GM12875 (cell line): ENCODE results near the gene ARPIN.
"Not testable (repeated sequence)": the region's sequence is repeated elsewhere in the genome, so short reads cannot be mapped to it uniquely, and the experiment has no call there.

Source experiments
- H3K4me3 ChIP-seq: one replicate; pipeline ENCODE4 v1.5.1; 2011; ENCODE audit warnings: low read depth, low read length, control low read depth
- TF ChIP-seq, protein P1 (sequence below): IDR thresholded peaks from 2 replicates; pipeline ENCODE4 v1.5.1; 2011; ENCODE audit warnings: low read depth, mild to moderate bottlenecking, control low read depth, inconsistent platforms, low read length, moderate library complexity, borderline replicate concordance; ENCODE audit not compliant: insufficient read depth

The ARPIN gene

DNA sequence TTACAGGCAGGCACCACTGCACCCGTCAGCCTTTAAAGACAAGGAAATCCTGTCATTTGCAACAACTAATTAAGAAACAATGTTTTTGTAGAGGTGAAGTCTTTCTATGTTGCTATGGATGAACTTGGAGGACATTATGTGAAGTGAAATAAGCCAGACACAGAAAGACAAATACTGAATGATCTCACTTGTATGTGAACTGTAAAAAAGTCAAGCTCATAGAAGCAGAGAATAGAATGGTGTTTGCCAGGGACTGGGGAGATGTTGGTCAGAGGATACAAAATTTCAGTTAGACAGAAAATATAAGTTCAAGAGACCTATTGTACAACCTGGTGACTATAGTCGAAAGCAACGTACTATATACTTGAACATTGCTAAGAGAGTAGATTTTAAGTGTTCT lies 27.2 kb upstream of the ARPIN start:
- TF ChIP-seq, protein P1, sequence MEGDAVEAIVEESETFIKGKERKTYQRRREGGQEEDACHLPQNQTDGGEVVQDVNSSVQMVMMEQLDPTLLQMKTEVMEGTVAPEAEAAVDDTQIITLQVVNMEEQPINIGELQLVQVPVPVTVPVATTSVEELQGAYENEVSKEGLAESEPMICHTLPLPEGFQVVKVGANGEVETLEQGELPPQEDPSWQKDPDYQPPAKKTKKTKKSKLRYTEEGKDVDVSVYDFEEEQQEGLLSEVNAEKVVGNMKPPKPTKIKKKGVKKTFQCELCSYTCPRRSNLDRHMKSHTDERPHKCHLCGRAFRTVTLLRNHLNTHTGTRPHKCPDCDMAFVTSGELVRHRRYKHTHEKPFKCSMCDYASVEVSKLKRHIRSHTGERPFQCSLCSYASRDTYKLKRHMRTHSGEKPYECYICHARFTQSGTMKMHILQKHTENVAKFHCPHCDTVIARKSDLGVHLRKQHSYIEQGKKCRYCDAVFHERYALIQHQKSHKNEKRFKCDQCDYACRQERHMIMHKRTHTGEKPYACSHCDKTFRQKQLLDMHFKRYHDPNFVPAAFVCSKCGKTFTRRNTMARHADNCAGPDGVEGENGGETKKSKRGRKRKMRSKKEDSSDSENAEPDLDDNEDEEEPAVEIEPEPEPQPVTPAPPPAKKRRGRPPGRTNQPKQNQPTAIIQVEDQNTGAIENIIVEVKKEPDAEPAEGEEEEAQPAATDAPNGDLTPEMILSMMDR = no peak
- H3K4me3 ChIP-seq = no peak overlapping the region

DNA sequence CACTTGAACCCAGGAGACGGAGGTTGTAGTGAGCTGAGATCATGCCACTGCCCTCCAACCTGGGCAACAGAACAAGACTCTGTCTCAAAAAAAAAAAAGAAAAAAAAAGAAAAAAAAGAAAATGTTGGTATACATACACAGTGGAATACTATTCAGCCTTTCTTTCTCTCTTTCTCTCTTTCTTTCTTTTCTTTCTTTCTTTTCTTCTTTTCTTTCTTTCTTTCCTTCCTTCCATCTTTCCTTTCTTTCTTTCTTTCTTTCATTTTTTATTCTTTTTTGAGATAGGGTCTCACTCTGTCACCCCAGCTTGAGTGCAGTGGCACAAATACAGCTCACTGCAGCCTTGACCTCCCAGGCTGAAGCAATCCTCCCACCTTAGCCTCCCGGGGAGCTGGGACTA lies 26.6 kb upstream of the ARPIN start:
- not testable (repeated sequence) for H3K4me3 ChIP-seq

DNA sequence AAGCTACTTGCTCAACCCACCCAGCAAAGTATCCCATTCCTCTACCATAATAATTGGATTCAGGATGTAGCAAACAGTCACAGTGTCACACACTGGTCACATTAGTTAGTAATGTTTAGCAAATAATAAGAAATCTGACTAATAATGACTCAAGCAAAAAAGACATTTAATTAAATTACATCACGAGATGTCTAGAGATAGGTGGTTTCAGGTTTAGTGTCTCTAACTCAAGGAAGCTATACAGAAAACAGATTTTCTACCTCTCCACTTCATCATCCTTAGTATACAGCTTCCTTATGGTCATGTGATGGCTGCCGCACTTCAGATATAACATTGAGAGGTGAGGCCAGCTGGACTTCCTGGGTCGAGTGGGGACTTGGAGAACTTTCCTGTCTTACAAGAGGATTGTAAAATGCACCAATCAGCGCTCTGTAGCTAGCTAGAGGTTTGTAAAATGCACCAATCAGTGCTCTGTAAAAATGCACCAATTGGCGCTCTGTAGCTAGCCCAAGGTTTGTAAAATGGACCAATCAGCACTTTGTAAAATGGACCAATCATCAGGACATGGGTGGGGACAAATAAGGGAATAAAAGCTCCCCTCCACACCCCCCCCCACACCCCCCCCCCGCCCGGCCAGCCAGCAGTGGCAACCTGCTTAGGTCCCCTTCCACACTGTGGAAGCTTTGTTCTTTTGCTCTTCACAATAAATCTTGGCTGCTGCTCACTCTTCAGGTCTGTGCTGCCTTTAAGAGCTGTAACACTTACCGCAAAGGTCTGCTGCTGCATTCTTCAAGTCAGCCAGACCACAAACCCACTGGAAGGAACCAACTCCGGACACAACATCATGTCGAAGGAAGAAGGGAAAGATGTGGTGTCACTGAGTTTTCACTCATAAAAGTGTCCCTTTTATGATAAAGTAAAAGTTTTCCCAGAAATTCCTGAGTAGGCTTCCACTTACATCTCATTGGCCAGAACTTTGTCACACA lies 24.9 kb upstream of the ARPIN start:
- no peak overlapping the region for H3K4me3 ChIP-seq
- TF ChIP-seq, protein P1 = no peak

DNA sequence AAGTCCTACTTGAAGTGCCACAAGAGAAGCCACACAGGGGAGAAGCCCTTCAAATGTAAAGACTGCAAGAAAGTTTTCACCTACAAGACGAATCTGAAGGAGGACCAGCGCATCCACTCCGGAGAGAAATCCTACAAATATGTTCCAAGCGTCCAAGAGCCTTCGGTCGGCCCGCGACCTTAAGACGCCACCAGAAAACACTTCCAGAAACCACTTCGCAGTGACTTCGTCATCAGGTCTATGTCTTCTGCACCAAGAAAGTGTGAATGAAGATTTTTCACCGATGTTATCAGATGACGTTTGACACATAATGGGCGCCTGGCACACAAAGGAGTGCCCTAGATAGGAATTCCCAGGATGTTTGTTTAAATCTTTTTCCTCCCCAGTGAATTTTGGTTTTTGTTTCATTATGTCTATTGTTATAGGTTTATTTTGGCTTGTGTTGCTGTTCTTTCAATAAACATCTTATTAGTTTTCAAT lies 24.1 kb upstream of the ARPIN start:
- TF ChIP-seq, protein P1 = no peak

DNA sequence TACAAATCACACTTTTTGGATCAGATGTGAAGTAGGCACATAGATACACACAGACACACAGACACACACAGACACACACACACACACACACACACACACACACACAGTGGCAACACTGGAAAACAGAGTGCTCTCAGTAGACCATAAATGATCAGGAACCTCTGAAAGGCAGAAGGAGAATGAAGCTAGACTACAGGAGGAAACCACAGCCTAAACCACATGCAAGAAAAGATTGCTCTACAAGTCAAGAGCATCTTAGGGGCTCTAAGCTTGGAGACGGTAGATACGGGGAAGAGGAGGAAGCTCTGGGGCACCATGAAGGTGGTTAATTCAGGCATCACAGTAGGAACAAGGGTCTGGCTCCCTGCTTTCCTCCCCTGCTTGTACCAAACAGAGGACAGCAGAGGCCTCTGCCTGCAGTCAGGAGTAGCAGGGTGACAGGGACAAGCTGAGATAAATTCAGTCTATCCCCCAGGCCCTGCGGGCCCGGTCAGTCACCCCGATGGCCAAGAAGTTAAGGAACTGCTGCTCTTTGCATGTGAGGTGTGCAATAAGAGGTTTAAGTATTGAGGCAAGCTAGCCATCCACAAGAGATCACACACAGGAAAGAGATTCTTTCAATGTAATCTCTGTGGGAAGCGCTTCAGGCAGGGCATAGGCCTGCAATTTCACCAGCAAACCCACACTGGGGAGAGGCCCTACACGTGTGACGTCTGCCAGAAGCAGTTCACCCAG lies 23.5 kb upstream of the ARPIN start:
- H3K4me3 ChIP-seq = no peak overlapping the region
- TF ChIP-seq, protein P1 = no peak

More for the DNA sequence above, 24.1 kb upstream of the ARPIN start:
- no peak overlapping the region for H3K4me3 ChIP-seq

DNA sequence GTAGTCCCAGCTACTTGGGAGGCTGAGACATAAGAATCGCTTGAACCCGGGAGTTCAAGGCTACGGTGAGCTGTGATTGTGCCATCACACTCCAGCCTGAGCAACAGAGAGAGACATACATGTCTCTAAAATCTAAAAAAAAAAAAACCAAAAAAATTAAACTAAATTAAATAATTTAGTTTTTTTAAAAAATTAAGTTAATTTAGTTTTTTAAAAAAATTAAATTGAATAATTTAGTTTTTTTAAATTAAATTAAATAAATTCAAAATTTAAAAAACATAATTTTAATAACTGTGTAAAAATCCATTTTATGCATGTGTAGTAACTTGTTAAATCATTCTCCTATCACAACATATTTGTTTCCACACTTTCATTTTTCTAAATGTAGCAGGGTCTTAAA lies 20.1 kb upstream of the ARPIN start:
- no peak overlapping the region for H3K4me3 ChIP-seq
- TF ChIP-seq, protein P1 = no peak

DNA sequence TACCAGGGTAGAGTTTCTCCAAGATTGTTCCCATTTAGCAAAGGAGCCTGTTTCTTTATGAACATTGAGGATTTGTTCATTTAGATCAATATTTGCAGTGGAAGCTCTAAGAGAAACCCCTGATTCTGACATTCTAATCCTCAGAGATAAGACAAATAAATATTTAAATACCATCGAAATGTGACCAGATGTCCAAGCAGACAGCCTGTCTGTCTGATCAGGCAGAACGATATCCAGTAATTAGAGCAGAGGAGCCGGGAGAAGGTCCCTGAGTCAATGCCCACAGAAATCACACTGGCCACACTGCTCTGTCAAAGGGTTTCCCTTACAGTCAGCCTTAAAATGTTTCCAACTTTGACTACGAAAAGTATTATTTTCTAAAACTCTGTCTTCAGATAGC lies 15.7 kb upstream of the ARPIN start:
- no peak overlapping the region for H3K4me3 ChIP-seq
- TF ChIP-seq, protein P1 = no peak
